Measurements from ENCODE around the gene CBX5.

GRCh38 chr12:54253240-54253639 lies 26.7 kb downstream of the CBX5 start:
- TF ChIP-seq, protein P1, sequence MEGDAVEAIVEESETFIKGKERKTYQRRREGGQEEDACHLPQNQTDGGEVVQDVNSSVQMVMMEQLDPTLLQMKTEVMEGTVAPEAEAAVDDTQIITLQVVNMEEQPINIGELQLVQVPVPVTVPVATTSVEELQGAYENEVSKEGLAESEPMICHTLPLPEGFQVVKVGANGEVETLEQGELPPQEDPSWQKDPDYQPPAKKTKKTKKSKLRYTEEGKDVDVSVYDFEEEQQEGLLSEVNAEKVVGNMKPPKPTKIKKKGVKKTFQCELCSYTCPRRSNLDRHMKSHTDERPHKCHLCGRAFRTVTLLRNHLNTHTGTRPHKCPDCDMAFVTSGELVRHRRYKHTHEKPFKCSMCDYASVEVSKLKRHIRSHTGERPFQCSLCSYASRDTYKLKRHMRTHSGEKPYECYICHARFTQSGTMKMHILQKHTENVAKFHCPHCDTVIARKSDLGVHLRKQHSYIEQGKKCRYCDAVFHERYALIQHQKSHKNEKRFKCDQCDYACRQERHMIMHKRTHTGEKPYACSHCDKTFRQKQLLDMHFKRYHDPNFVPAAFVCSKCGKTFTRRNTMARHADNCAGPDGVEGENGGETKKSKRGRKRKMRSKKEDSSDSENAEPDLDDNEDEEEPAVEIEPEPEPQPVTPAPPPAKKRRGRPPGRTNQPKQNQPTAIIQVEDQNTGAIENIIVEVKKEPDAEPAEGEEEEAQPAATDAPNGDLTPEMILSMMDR (IDR thresholded peaks at IDR 0.05) = no peak
- TF ChIP-seq EZH2 (IDR thresholded peaks at IDR 0.05) (no peak), EZH2phosphoT487 (IDR thresholded peaks at IDR 0.05) (no peak)

Data from neural progenitor cell (in vitro differentiated cells).